EL (cell line): ENCODE data around the gene ASB6.
"Not testable (repeated sequence)": the region's sequence is repeated elsewhere in the genome, so short reads cannot be mapped to it uniquely, and the experiment has no call there.

Experiments
- DNase-seq: peaks from one replicate; pipeline ENCODE4 v3.0.0-alpha.2; 2016

Gene ASB6

GRCh38 chr9:129604766-129605163, 37.2 kb downstream of the ASB6 start:
- DNase-seq = no peak

- DNase-seq = no peak
These were observed 37.7 kb downstream of the ASB6 start for GRCh38 chr9:129604056-129604765.

GRCh38 chr9:129602598-129603415, 39.1 kb downstream of the ASB6 start:
- DNase-seq = no peak

GRCh38 chr9:129601082-129601674, 40.8 kb downstream of the ASB6 start:
- DNase-seq = no peak

GRCh38 chr9:129598089-129598596, 43.8 kb downstream of the ASB6 start:
- DNase-seq = no peak

GRCh38 chr9:129597355-129598088, 44.4 kb downstream of the ASB6 start:
- DNase-seq = peak; percentile 53

- peak; percentile 84 for DNase-seq
These were observed 45.2 kb downstream of the ASB6 start for GRCh38 chr9:129596541-129597331.

GRCh38 chr9:129595903-129596540, 45.9 kb downstream of the ASB6 start:
- DNase-seq = no peak

- DNase-seq = peak; percentile 68
These were observed 46.6 kb downstream of the ASB6 start for GRCh38 chr9:129595311-129595741.

- no peak for DNase-seq
These were observed 47.3 kb downstream of the ASB6 start for GRCh38 chr9:129594632-129595031.

- not testable (repeated sequence) for DNase-seq
These were observed 49.2 kb downstream of the ASB6 start for GRCh38 chr9:129592790-129593189.

- no peak for DNase-seq
These were observed 50.0 kb downstream of the ASB6 start for GRCh38 chr9:129591916-129592315.

GRCh38 chr9:129590466-129590865, 51.5 kb downstream of the ASB6 start:
- DNase-seq = no peak

GRCh38 chr9:129587487-129588262, 54.3 kb downstream of the ASB6 start:
- DNase-seq = no peak

- DNase-seq = no peak
These were observed 55.3 kb downstream of the ASB6 start for GRCh38 chr9:129586685-129587084.

GRCh38 chr9:129586245-129586644, 55.7 kb downstream of the ASB6 start:
- no peak for DNase-seq

- no peak for DNase-seq
These were observed 56.6 kb downstream of the ASB6 start for GRCh38 chr9:129585352-129585751.
